ENCODE results near the gene IGFBP2. TPM values are rescaled to one million over a fixed set of nuclear protein-coding genes. Genes with fewer than 3 reads are reported as not detected.

The IGFBP2 gene
- total and polyA plus RNA-seq, 2 of the 13 experiments (the other 11 are each of a cell fraction or from before 2014, with no cell fraction given), result 2.0 to 5.8 TPM

GRCh38 chr2:216650626-216651257 is 17.5 kb downstream of the IGFBP2 start (continued):
- no peak for TF ChIP-seq ZNF33B (CRISPR knock-in tag; IDR thresholded peaks at IDR 0.05)
- no peak for TF ChIP-seq DZIP1 (CRISPR knock-in tag; IDR thresholded peaks at IDR 0.05)
- no peak; the same call in 1 of the 2 replicates for TF ChIP-seq FOXK1 (CRISPR knock-in tag; IDR thresholded peaks at IDR 0.05; ENCODE audit: borderline replicate concordance, low read depth)
- TF ChIP-seq MAFK (conservative IDR thresholded peaks at IDR 0.05 in 1 of 2, IDR thresholded peaks at IDR 0.05 in 1 of 2; ENCODE audit: low read length in 2 of 2), result no peak
- no peak for TF ChIP-seq ZFP36 (IDR thresholded peaks at IDR 0.05; ENCODE audit: borderline replicate concordance, low read depth, low read length, partially characterized antibody)
- TF ChIP-seq TIGD3 (CRISPR knock-in tag; IDR thresholded peaks at IDR 0.05; ENCODE audit: borderline replicate concordance), result no peak
- TF ChIP-seq ZNF333 (CRISPR knock-in tag; IDR thresholded peaks at IDR 0.05; ENCODE audit: borderline replicate concordance), result no peak
- no peak for TF ChIP-seq ARNTL (CRISPR knock-in tag; IDR thresholded peaks at IDR 0.05)
- peak; percentile 69; the same call in 1 of the 2 replicates for TF ChIP-seq ZBTB10 (CRISPR knock-in tag; IDR thresholded peaks at IDR 0.05; ENCODE audit: borderline replicate concordance)
- TF ChIP-seq MTA3 (CRISPR knock-in tag; IDR thresholded peaks at IDR 0.05), result no peak
- TF ChIP-seq JUNB (CRISPR knock-in tag; IDR thresholded peaks at IDR 0.05; ENCODE audit: borderline replicate concordance), result no peak
- peak; percentile 79 to 87; a peak in 3 of 4 replicates for TF ChIP-seq NR2F1 (CRISPR knock-in tag; IDR thresholded peaks at IDR 0.05)
- no peak for TF ChIP-seq SOX13 (IDR thresholded peaks at IDR 0.05)
- TF ChIP-seq SOX13 (CRISPR knock-in tag; conservative IDR thresholded peaks at IDR 0.05 in 1 of 2, IDR thresholded peaks at IDR 0.05 in 1 of 2), result peak in 1 of 2 experiments; percentile 65; a peak in 2 of 4 replicates
- TF ChIP-seq ZNF792 (CRISPR knock-in tag; IDR thresholded peaks at IDR 0.05), result no peak
- TF ChIP-seq PAF1 (CRISPR knock-in tag; IDR thresholded peaks at IDR 0.05), result no peak
- TF ChIP-seq ZNF704 (CRISPR knock-in tag; IDR thresholded peaks at IDR 0.05; ENCODE audit: borderline replicate concordance), result no peak
- TF ChIP-seq CENPBD1 (CRISPR knock-in tag; IDR thresholded peaks at IDR 0.05; ENCODE audit: borderline replicate concordance, low read depth), result no peak
- no peak for TF ChIP-seq YEATS2 (CRISPR knock-in tag; IDR thresholded peaks at IDR 0.05; ENCODE audit: borderline replicate concordance)
- TF ChIP-seq SMYD3 (CRISPR knock-in tag; IDR thresholded peaks at IDR 0.05), result no peak
- TF ChIP-seq ZNF367 (CRISPR knock-in tag; IDR thresholded peaks at IDR 0.05; ENCODE audit: borderline replicate concordance), result no peak
